Stimulated activated CD4-positive, alpha-beta T cell treated with anti-CD3 and anti-CD28 coated beads, Interleukin-1b, Interleukin-23, amount 100 ng/mL, for 4 hours (primary cell): ENCODE measurements around the gene DPM3.
"Not testable (repeated sequence)": the region's sequence is repeated elsewhere in the genome, so short reads cannot be mapped to it uniquely, and the experiment has no call there.

Source experiments
- DNase-seq, 2 donors: peaks; one replicate each; pipeline ENCODE4 v3.0.0-alpha.2; 2020; ENCODE audit warnings: low read depth in 2 of 2

The DPM3 gene, protein sequence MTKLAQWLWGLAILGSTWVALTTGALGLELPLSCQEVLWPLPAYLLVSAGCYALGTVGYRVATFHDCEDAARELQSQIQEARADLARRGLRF

GRCh38 chr1:155139895-155140629, at the start of gene DPM3:
TSS of gene DPM3 (minus strand) at chr1:155140531. CDS start at chr1:155140240, 291 bp downstream.
- peak; percentile 80 to 83 for DNase-seq

- DNase-seq = not testable (repeated sequence)
Observed at GRCh38 chr1:155189926-155190325, 49.6 kb upstream of the DPM3 start.

DNA sequence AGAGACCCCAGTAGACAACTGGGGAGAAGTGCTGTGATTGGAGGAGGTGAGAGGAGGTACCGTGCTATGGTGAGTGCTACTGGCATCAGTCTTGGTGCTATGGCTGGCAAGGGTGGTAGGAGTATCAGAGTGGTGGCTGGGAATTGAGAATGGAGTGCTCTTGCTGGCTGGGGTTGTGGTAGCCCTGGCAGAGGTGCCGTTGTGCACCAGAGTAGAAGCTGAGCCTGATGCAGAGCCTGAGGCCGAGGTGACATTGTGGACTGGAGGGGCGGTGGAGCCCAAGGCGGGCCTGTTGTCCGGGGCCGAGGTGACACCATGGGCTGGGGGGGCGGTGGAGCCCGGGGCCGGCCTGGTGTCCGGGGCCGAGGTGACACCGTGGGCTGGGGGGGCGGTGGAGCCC, 47.9 kb upstream of the DPM3 start:
- DNase-seq = no peak

- no peak for DNase-seq
Observed at GRCh38 chr1:155187456-155187891, 47.1 kb upstream of the DPM3 start.

- no peak for DNase-seq
Observed at GRCh38 chr1:155186794-155187455, 46.6 kb upstream of the DPM3 start.

- no peak for DNase-seq
Observed at GRCh38 chr1:155186067-155186793, 45.9 kb upstream of the DPM3 start.

- DNase-seq = no peak
Observed at GRCh38 chr1:155185783-155186066, 45.4 kb upstream of the DPM3 start.

- DNase-seq = no peak
Observed at GRCh38 chr1:155184835-155185782, 44.8 kb upstream of the DPM3 start.

DNA sequence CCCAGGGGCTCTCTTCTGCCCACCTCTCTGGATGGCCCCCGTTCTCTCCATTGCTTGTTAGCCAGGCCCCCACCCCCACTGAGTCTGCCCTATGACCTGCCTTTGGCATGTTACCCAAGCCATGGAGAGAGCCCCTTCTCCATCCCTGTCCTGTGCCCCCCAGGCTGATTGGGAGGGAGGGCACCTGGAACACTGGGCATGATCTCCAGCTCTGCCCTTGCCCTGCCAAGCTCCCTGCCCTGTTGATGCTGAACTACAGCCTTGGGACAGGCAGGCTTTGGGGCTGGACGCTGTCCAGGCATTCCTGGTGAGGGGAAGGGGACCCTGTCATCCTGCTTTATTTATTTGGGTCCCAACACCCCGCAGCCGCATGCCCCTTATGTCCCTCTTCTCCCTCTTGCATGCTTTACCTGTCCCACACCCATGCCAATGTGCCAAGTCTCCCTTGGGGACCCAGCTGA, 44.0 kb upstream of the DPM3 start:
- no peak for DNase-seq

DNA sequence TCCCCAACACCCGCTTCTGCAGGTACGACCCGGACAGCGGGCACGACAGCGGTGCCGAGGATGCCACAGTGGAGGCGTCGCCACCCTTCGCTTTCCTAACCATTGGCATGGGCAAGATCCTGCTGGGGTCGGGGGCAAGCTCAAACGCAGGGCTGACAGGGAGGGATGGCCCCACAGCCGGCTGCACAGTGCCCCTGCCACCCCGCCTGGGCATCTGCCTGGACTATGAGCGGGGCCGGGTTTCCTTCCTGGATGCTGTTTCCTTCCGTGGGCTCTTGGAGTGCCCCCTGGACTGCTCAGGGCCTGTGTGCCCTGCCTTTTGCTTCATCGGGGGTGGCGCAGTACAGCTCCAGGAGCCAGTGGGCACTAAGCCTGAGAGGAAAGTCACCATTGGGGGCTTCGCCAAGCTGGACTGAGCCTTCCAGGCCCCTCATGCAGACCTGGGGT, 43.5 kb upstream of the DPM3 start:
- DNase-seq = no peak

DNA sequence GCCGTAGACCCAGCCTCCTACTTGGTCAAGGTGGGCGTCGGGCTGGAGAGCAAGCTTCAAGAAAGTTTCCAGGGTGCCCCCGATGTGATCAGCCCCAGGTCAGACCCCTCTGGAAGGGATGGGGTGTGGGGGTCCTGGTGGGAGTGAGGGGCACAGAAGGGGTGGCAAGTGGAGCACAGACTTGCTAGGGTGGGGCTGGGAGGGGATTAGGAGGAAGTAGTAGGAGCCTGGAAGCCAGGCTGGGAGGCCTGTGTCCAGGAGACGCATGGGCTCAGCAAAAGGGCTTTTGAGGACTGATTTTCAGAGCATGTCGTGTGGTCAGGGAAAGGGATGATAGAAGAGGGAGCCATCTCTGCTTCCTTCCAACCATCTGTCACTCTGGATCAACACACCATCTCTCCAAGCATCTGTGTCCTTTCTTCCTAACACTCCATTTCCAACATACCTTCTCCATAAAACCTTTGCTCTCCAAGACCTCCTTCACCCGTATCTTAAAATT, 41.8 kb upstream of the DPM3 start:
- no peak for DNase-seq

- no peak for DNase-seq
Observed at GRCh38 chr1:155181371-155182051, 41.2 kb upstream of the DPM3 start.

DNA sequence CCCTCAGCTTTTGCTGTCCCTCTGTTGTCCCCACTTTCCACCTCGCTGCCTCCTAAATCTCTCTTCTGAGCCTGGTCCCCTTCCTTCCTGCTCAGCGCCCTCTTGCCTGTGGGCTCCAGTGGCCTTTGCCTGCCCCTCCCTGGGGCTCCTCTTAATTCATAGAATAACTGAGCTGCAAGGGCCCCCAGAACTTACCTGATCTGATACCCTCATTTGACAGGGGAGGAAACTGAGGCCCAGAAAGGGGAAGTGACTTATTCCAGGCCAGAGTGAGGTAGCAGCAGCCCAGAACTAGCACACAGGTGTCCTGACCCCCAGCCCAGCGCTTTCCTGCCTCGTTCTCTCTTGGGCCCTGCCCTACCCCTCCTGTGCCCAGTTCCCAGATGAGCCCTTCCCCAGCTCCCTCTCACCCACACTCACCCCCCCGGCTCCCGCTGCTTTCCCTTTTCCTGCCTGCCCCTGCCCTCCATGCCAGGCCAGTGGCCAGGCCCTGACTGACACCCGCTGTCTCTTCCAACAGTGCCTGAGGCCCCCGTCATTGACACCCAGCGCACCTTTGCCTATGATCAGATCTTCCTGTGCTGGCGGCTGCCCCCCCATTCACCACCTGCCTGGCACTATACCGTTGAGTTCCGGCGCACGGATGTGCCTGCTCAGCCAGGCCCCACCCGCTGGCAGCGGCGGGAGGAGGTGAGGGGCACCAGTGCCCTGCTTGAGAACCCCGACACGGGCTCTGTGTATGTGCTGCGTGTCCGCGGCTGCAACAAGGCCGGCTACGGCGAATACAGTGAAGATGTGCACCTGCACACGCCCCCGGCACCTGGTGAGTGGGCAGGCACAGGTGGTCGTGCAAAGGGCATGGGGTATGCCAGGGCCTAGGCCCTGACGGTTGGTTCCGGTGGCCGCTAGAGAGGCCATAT, 39.0 kb upstream of the DPM3 start:
- no peak for DNase-seq

- no peak for DNase-seq
Observed at GRCh38 chr1:155178441-155179111, 38.2 kb upstream of the DPM3 start.

GRCh38 chr1:155177918-155178281, 37.6 kb upstream of the DPM3 start:
- no peak for DNase-seq

DNA sequence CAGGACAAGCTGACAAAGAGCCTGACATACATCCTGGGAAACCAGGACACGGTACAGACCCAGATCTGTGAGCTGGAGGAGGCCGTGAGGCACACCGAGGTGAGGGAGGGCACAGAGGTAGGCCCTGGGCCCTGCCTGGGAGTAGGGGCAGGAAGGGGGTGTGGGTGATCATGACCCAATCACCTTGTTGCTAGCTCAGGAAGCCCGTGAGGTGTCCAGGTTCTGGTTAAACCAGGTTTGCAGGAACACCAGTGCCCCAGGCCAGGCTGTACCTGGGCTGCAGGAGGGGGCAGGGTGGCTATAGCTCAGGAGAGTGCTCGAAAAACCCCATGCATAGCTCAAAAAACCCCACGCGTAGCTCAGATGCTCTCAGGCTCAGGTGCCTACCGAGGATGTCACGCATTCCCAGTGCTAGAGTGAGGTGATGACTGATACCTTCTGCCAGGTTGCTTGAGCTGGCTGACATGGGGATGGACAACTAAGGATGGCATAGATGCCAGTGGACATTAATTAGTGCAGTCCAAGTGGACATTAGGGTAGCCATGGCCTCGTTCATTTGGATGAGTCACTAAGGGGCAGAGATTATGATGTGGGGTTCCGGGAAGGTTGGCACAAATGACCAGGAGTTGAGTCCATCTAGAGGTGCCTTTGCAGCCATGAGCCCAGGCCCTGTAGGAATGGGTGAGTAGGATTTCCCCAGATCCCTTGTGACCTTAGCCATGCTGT, 37.0 kb upstream of the DPM3 start:
- DNase-seq = no peak

GRCh38 chr1:155176544-155177071, 36.3 kb upstream of the DPM3 start:
- peak; percentile 81 to 87 for DNase-seq

- no peak for DNase-seq
Observed at GRCh38 chr1:155175927-155176371, 35.6 kb upstream of the DPM3 start.
